ENCODE measurements around the gene IL18.
"Not testable (repeated sequence)": the region's sequence is repeated elsewhere in the genome, so short reads cannot be mapped to it uniquely, and the experiment has no call there.

Gene IL18

DNA sequence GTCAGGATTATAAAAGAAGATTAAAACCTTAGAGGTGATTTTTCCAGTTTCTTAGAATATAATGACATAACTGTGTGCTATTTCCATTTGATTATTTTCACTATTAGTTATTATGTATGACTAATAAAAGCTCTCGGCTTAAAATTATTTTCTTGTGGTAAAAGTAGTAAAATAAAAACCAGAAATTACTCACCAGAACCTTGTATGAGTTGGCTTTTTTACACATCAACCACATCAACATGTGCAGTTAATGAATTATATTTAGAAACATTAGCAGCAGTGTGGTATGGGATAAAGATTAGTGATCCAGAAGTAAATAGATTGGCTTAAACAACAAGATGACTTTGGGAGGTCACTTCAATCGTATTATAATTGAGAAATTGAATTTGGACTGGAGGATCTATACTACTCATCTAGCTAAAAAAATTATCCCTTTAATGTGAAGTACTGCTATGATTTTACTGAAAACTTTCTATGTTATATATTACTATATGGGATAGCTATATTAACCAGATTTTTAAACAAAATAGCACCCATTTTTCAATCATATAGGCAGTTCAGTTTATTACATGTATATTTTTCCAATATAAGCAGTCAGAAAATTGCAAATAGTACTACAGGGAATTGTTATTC, 8.6 kb upstream of the IL18 start:
- no peak for DNase-seq (ENCODE audit: low read depth in 1 of 2, low spot score in 1 of 2)

DNA sequence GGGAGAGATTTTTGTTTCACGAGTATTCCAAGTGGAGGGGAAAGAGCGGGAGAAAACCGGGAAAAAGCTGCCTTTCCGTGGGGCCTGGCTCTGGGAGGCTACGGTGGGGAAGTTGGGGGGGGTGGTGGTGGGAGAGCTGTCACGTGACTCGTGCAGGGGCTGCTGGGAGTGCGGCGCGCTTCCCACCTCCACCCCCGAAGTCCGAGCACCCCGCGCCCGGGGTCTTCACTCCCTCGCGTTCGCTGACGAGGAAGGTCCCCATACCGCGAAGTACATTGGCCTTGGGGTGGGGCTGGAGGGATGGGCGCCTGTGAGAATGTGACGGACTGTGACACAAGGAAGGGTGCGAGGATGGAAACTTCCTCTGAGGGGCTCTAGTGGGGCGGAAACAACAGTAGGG, 3.3 kb upstream of the IL18 start, which contains the start of gene TEX12:
TEX12 (plus strand) TSS at position 228 of the 400 bp plus-strand sequence. CDS start 1,897 bp downstream, outside the sequence.
- DNase-seq (ENCODE audit: low read depth in 1 of 2, low spot score in 1 of 2), result no peak

DNA sequence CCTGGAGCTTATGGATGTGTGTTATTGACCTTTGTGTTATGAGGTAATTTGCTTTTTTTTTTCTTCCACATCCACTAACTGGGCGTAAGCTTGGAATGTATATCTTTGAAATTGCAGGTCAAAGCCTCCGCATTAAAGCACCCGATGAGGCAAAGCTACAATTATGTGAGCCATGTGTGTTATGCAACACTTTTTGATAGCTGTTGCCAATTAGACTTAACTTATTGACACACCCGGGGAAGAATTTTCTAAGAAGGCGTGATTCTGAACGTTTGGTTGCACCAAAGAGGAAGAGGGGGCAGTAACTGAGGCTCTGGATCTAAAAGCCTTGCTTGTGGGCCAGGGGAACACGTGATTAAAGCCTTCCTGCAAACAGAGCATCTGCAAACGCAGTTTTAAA, 2.7 kb upstream of the IL18 start:
- DNase-seq (ENCODE audit: low read depth in 1 of 2, low spot score in 1 of 2), result no peak

DNA sequence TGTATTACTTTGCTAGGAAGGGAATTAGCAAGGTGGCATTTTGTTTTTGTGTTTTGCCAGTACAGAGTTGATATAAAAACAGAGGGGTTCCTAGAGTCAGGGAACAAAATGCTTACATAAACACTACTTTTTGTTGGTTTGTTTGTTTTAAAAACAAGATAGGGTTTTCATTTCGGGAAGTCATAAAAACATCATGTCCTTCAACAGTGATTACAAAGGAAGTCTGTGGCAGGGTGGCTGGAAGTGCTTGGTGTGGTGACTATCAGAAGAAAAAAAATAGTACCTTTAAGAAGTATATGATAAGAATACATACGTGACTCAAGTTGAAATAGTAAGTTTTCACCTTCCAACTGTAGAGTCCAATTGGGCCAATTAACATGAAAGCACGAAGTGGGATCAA, 1.2 kb upstream of the IL18 start:
- DNase-seq (ENCODE audit: low read depth in 1 of 2, low spot score in 1 of 2), result no peak

DNA sequence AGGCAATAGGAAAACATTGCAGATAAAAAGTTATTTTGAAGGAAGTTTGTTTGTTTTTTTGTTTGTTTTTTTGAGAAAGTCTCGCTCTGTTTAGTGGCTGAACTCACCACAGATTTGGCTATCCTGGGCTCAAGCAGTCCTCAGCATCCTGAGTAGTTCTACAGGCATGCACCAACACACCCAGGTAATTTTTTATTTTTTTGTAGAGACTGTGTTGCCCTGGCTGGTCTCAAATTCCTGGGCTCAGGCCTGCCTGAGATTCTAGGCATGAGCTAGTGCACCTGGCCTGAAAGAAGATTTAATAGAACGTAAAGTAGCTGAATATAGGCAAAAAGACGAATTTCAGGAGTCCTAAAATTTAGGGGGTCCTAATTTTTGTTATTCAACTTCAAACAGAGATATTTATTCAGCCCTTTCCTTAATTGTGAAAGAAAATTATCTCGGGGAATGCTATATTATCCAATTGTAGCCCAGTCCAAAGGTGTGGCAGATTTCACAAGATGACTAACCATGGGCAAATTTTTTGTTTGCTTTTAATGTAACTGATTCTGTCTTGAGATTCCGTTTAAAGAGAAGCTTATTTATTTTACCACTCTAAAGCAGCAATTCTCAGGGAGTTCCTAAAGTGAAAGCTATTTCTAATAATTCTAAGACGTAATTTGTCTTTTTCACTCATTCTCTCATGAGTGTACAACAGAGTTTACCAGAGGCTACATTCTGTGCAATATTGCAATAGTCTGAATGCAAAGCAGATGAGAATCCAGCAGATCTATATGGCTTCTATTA, 940 bp downstream of the IL18 start:
- no peak for DNase-seq (ENCODE audit: low read depth in 1 of 2, low spot score in 1 of 2)

DNA sequence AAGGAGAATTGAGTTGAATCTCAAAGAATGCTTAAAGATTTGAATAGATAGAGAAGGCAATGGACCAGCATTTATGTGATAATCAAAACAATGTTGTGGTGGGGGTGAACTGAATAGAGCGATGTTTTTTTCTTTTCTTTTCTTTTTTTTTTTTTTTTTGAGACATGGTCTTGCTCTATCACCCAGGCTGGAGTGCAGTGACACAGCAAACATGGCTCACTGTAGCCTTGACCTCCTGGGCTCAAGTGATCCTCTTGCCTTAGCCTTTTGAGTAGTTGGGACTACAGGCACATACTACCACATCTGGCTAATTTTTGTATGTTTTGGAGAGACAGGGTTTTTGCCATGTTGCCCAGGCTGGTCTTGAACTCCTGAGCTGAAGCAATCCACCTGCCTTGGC, 1.7 kb downstream of the IL18 start:
- DNase-seq (ENCODE audit: low read depth in 1 of 2, low spot score in 1 of 2), result not testable (repeated sequence)

DNA sequence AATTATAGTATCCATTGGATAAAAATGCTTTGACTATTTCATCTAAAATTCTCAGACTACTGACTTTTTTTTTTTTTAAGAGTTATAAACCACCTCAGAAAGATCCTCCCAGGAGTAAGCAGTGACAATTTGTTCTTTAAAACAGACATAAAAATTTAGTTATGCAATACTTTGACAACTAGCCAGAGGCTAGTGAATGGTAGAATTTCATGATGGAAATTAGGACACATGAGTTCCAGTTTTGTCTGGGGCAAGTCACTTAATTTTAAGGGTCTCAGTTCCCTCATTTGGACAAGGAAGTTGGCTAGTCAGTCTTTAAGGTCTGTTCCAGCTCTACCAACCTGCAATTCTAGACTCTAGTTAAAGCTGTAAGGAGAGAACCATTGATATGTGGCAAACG, 2.9 kb downstream of the IL18 start:
- no peak for DNase-seq (ENCODE audit: low read depth in 1 of 2, low spot score in 1 of 2)

DNA sequence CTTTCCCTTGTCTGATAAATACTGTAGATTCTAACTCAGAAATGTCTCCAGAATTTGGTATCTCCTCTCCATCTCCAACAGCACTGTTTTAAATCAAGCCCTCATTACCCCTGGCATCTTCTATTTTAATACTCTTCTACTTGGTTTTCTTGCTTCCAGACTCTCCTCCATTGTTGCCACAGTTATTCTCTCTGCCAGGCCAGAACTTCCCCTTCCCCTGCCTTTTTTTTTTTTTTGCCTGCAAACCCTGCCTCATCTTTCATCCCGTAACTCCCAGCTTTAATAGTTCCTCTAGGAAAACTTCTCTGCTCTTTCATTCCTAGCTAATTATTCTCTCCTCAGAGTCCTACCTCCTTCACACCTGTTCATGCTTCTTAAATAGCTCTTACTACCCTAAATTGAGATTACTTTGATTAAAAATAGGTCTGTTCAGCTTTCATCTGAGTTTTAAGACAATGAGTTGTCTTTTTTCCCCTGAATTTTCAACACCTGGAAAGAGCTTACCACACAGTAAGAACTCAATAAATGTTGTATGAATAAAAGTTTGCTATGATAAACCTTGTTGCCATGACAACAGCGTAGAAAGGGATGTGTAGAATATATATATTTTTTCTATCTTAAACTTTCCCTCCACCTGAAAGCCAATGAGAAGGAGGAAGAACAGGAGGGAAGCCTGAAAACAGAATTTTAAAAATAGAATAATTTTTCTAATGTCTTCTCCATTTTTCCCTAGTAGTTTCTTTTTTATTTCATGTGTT, 3.6 kb downstream of the IL18 start:
- no peak for DNase-seq (ENCODE audit: low read depth in 1 of 2, low spot score in 1 of 2)

DNA sequence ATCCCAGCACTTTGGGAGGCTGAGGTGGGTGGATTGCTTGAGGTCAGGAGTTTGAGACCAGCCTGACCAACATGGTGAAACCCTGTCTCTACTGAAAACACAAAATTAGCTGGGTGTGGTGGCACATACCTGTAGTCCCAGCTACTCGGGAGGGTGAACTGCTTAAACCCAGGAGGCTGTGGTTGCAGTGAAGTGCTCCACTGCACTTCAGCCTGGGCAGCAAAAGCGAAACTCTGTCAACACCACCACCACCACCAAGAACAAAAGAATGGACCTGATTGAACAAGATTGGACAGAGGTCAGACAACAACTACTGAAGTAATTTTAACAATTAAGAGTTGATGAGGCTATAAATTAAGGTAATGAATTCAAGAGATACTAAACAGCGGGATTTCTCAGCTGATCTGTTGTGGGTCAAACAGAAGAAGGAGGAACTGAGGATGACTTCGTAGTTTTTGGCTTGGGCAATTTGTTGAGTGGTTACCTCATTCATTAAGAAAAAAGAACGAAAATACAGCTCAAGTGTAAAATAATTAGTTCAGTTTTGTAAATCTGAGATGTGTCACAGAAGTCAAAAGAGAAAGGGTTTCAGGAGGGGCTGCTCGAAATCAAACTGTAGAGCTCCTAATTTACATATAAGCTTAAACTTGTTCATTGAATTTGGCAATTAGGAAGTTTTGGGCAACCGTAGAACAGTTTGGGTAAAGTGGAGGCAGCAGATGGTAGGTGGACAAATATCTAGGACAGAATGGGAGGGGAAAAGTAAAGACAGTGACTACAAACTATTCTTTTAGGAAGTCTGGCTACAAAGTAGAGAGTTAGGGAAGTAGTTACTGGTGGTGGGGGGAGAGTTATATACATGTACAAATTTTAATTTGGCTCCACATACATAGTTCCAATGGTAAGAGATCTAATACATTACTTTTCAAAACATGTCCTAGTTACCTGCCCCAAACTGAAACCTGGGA, 4.5 kb downstream of the IL18 start:
- DNase-seq (ENCODE audit: low read depth in 1 of 2, low spot score in 1 of 2), result no peak

DNA sequence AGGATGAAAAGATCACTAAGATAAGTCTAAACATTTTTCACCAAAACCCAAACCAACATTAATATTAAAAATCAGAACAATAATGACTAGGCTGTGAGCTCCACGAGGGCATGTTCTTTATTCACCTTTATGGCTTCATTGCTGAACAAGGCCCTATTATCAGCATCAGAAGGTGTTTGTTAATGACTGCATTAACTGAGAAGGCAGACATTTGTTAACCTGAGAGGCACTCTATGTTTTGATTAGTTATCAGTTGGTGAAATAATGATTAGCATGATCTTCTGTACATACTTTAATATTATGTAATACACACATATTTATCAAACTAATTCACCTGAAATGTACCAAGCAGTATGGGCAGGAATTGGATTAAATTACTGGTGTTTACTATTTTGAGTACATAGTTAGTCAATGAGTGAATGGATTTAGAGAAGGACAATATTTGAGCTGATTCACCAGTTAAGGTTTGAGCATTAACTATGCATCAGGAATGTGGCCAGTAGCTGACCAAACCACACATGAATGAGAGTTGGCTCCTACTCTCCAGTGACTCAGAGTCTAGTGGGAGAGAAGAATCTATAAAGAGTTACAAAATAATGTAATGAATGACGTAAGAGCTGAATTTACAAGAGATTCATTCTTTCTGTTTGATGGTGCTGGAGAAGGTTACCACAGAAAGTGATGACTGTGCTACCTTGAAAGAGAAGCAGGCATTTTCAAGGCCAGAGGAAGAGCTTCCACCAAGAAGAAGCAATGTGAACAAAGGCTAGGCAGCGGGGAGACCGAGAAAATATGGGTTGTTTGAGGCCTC, 6.7 kb downstream of the IL18 start:
- DNase-seq (ENCODE audit: low read depth in 1 of 2, low spot score in 1 of 2), result no peak

DNA sequence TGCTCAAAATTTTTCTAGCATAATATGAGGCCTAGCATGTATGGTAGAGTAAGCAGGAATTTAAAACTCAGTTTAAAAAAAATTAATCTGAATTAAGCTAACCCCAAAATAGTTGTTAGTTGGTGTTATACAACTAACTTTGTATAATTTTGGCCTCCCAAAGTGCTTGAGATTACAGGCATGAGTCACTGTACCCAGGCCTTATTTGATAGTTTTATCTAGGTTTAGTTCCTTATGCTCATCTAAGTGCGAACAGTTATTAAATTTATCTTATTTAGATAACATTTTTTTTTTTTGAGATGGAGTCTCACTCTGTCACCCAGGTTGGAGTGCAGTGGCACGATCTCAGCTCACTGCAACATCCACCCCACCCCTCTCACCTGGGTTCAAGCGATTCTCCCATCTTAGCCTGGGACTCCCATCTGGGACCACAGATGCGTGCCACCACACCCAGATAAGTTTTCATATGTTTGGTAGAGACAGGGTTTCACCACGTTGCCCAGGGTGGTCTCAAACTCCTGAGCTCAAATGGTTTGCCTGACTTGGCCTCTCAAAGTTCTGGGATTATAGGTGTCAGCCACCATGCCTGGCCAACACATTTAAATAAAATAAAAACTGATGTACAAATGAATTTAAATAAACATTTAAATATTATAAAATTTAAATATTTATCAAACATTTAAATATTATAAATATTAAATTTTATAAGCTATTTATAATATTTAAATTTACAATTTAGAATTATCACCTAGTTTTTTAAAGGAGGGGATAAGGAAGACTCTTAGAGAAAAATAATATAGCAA, 7.5 kb downstream of the IL18 start:
- DNase-seq (ENCODE audit: low read depth in 1 of 2, low spot score in 1 of 2), result no peak

DNA sequence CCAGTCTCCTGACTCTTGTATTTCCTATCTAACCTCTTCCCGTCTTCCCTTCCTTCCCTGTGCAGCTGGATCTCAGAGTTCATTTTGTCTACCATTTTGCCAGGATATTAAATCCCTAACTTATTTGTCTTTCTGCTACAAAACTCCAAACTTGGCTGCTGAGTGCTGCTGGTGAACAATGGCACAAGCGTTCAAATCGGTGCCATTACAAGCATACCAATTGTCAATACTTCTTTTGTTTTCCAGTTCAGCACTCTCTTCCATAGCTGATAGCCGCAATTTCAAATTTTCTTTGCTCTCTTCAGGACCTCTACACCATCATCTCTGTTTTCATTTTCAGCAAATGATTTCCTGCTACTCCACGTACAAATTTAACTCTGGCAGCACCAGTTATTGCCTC, 13.4 kb downstream of the IL18 start:
- DNase-seq (ENCODE audit: low read depth in 1 of 2, low spot score in 1 of 2), result no peak

DNA sequence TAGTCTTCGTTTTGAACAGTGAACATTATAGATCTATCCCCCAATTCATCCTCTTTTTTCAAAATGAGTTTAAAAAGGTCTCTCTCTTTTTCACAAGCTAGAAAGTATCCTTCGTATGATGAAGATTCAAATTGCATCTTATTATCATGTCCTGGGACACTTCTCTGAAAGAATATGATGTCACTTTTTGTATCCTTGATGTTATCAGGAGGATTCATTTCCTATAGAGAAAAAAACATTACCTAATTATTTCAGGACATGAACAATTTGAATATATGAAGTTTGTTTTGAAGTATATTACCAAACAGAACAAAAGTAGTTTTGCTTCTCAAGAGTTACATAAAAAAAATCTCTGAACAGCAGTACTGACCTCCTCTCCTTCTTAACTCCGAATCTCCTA, 20.3 kb downstream of the IL18 start:
- DNase-seq (ENCODE audit: low read depth in 1 of 2, low spot score in 1 of 2), result no peak

DNA sequence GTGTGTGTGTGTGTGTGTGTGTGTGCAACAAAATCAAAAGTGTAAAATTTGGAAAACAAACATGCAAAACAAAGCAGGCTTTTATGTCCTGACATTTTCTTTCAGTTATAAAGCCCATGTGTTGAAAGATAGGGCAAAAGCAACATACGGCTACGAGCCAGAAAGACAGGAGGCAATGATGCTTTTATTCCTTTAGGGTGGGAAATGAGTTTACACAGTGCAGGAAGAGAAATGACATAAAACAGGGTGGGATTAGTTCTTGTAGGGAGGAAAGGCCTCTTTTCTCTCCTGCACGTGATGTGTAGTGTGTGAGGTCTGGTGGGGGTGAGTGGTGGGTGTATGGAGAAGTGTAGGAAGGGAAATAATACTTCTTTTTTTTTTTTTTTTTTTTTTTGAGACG, 29.4 kb downstream of the IL18 start:
- no peak for DNase-seq (ENCODE audit: low read depth in 1 of 2, low spot score in 1 of 2)

DNA sequence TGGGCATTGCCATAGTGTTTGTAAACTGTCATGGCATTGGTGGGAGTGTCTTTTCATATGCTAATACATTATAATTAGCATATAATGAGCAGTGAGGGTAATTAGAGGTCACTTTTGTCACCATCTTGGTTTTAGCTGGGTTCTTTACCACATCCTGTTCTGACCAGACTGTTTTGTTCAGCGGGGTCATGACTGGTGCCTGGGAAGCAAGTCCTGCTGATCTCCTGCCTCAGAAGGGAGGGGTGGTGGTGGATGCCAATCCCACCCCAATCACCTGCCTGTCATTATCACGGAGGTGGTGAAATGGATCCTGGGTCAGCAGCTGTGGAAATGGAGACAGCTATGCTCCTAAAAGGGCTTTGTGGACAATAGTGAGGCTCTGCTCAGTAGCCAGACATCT, 31.2 kb downstream of the IL18 start:
- no peak for DNase-seq (ENCODE audit: low read depth in 1 of 2, low spot score in 1 of 2)

DNA sequence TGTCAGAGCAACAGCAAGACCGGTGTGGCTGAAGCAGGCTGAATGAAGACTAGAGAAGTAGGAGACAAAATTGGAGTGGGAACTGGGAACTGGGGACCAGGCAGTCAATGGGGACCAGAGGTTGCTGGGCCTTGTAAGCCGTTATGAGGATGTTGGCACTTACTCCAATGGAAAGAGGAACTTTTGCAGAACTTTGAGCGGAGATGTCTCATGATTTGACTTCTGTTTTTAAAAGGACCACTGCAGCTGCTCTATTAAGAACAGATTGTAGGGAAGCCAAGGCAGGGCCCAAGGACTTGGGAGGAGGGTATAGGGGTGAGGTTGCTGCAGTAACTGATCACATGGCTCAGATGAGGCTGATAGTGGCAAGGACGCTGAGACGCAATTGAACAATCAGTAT, 34.2 kb downstream of the IL18 start:
- no peak for DNase-seq (ENCODE audit: low read depth in 1 of 2, low spot score in 1 of 2)

DNA sequence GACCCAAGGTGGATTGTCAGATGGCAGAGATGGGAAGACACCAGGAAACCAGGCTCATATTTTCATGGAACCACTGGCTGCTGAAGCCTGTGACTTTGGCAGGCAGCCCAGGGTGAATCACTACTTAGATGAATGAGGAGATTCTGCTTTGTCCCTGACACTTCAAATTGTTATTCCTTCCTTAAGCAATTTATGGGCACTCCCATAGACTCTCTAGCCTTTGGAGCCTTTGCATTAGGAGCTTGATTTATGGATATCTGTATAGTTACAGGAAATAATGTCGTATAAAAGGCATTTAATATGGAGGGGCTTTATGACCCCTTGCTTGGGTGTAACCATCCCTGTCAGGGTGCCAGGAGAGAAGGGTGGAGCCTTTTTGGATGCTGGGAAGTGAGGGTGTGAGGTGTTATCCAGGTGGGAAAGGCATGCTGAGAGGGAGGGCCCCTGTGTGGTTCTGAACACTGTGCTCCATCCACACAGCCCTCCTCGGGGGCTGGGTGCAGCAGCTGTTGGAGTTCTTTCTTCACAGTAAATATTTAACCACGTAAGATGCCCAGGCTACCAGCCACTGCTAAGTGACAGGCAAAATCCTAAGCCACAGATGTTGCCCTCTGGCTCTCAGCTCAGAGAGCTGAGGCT, 35.3 kb downstream of the IL18 start:
- no peak for DNase-seq (ENCODE audit: low read depth in 1 of 2, low spot score in 1 of 2)

DNA sequence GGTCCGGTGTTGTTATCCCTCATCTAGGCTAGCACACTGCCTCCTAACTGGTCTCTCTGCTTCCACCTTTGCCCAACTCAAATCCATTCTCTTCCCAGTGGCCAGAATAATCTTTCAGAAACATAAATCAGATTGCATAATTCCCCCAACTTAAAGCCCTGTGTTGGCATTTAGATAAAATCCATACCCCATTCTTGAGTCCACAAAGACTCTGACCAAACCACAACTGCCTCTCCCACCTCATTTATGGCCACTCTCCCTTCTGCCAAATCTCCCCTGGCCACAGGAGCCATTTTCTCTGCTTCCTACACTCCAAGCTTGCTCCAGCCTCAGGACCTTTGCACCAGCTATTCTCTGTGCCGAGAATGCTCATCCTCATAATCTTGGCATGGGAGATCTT, 36.8 kb downstream of the IL18 start:
- no peak for DNase-seq (ENCODE audit: low read depth in 1 of 2, low spot score in 1 of 2)

DNA sequence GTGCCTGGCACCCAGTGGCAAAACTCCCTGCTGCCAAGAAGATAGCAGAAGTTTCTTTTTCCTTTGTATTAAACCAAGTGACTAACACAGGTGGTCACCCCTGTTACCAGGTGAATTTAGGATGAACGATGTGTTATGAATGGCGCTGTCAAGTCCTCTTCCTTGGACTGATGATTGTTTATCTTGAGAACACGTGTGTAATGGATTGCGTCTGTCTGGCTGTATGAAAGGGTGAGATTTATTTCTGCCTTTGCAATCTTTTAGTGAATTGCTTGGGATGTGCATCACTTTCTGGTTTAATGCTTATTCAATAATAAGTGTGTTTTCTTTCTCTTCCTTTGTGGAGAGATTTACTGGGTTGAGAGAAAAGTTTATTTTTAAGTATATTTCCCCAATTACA, 40.8 kb downstream of the IL18 start:
- DNase-seq (ENCODE audit: low read depth in 1 of 2, low spot score in 1 of 2), result no peak
